Adrenal gland (tissue), 12 donors: Measurements from ENCODE around the gene TSPAN18. TPM values are rescaled to one million over a fixed set of nuclear protein-coding genes. Genes with fewer than 3 reads are reported as not detected.

Source experiments
- DNase-seq, 7 donors: peaks; one replicate each; pipeline ENCODE4 v3.0.0-alpha.2; 2019 to 2020
- H3K27ac ChIP-seq, 5 donors: fragments of 200-600 bp; sonication (generic) in 4 of 5; 1 replicate in 3 of 5; 2 replicates in 2 of 5; pipeline versions ENCODE4 v1.5.1 to v1.8.0; 2016 to 2020; ENCODE audit warnings: mild to moderate bottlenecking in 1 of 5
- H3K27me3 ChIP-seq: fragments of 200-600 bp; 2 replicates; pipeline ENCODE4 v1.8.0; 2021
- H3K36me3 ChIP-seq, 2 donors: fragments of 200-600 bp; replicated peaks in 1 of 2; 1 replicate in 1 of 2; 2 replicates in 1 of 2; pipeline versions ENCODE4 v1.5.1 to v1.8.0; 2018 to 2022
- H3K4me1 ChIP-seq, 2 donors: fragments of 200-600 bp; replicated peaks in 1 of 2; 1 replicate in 1 of 2; 2 replicates in 1 of 2; pipeline versions ENCODE4 v1.5.1 to v1.8.0; 2018 to 2021
- H3K4me3 ChIP-seq, 4 donors: fragments of 200-600 bp; sonication (generic) in 3 of 4; one replicate each; pipeline ENCODE4 v1.5.1; 2016 to 2018
- H3K9me3 ChIP-seq, 3 donors: fragments of 200-600 bp; sonication (generic) in 1 of 3; replicated peaks in 1 of 3; 1 replicate in 2 of 3; 2 replicates in 1 of 3; pipeline versions ENCODE4 v1.5.1 to v1.8.0; 2016 to 2021
- CTCF ChIP-seq, 6 experiments: fragments of 450-650 bp in 4 of 6; fragments of 200-600 bp in 2 of 6; sonication (generic) in 1 of 6; IDR thresholded peaks; 1 replicate in 5 of 6; 2 replicates in 1 of 6; pipeline versions ENCODE4 v1.5.1 to v1.8.0; 2016 to 2021; ENCODE audit warnings: antibody characterized with exemption in 6 of 6, mild to moderate bottlenecking in 2 of 6, moderate library complexity in 1 of 6
- POLR2A ChIP-seq, 2 donors: fragments of 450-650 bp; IDR thresholded peaks; one replicate each; pipeline ENCODE4 v1.6.1; 2017; ENCODE audit warnings: antibody characterized with exemption in 2 of 2, mild to moderate bottlenecking in 2 of 2, moderate library complexity in 1 of 2
- WGBS, 4 donors: extraction: QIAGEN DNeasy Blood & Tissue Kit in 2 of 4; methylation state at CpG; one replicate each; pipeline versions ENCODE4 v1.1.5 to v1.1.7; 2013 to 2017; 5-methylcytosine and 5-hydroxymethylcytosine counted together
- intact Hi-C, 2 donors: fragments of 100-400 bp; cut with DNase I; formaldehyde crosslinking; loops; one replicate each; pipeline versions ENCODE4 v1.14.1 to v1.15.0; 2022 to 2023
- polyA plus RNA-seq, 3 donors: library from polyadenylated mRNA; stranded (reverse); fragments of 200-250 nt in 2 of 3; fragments of 350-450 nt in 1 of 3; fragmentation: Illumina TruSeq in 1 of 3; extraction: RNeasy Lipid Tissue Mini Kit (QIAGEN cat#74804) in 1 of 3; gene quantifications; one replicate each; pipeline ENCODE4 v1.2.3, GENCODE V29; 2013 to 2014
- total RNA-seq, 9 donors: library from RNA; depleted of rRNA in 4 of 9; stranded (reverse); fragments of >200 nt in 4 of 9; fragments of 120-200 nt in 1 of 9; fragmentation: NEBNext Ultra II Directional in 1 of 9; extraction: Animal tissue kit (Norgen Biotek cat#: 25700) in 1 of 9; gene quantifications; one replicate each; pipeline versions ENCODE4 v1.1.0 to v1.2.4, GENCODE V29; 2013 to 2023
- donor health status: healthy with polysubstance abuse.
- donor health status: Bipolar disorder and iron deficiency.
- donor health status: DM: yes; HTN: yes; CAD: no.
- donor health status: DM: no; HTN: no; CAD: no.
- donor health status: DM: no; HTN: no; CAD: no.
- donor health status: DM: yes; HTN: yes; CAD: no.

The TSPAN18 gene
- total and polyA plus RNA-seq, 12 donors: 24.5 to 168 (median 58.4) TPM

- Histone ChIP-seq H3K4me1 (peaks cover 0 to 6% of the 10 kb centered on the region in 2 donors), H3K27ac (peak overlapping the region in 1 of 5 donors; percentile 16), H3K36me3 (no peaks in the 10 kb centered on the region), H3K4me3 (no peak overlapping the region), H3K27me3 (no peaks in the 10 kb centered on the region), H3K9me3 (no peaks in the 10 kb centered on the region)
- DNase-seq: no peak
- intact Hi-C loops: no loop called here
- no peak for TF ChIP-seq POLR2A (IDR thresholded peaks at IDR 0.05)
- no peak for TF ChIP-seq CTCF (IDR thresholded peaks at IDR 0.05)
- WGBS, 4 donors: 68 to 79% (median 70%) methylated on average over 14 of the region's 14 CpGs
Measured at GRCh38 chr11:44804449-44805437, 78.0 kb downstream of the TSPAN18 start.

GRCh38 chr11:44805596-44805995, 78.8 kb downstream of the TSPAN18 start:
- Histone ChIP-seq H3K27me3 (no peaks in the 10 kb centered on the region), H3K27ac (no peak overlapping the region), H3K4me1 (peaks cover 4 to 9% of the 10 kb centered on the region in 2 donors), H3K9me3 (no peaks in the 10 kb centered on the region), H3K36me3 (no peaks in the 10 kb centered on the region), H3K4me3 (no peak overlapping the region)
- 75 to 83% (median 80%) methylated on average over 6 of the region's 6 CpGs for WGBS, 4 donors
- intact Hi-C loops: no loop called here
- TF ChIP-seq POLR2A (IDR thresholded peaks at IDR 0.05) (no peak), CTCF (IDR thresholded peaks at IDR 0.05) (no peak)
- no peak for DNase-seq

GRCh38 chr11:44808053-44808753, 81.4 kb downstream of the TSPAN18 start:
- H3K4me1 ChIP-seq: peaks cover 21 to 25% of the 10 kb centered on the region in 2 donors
- H3K36me3 ChIP-seq: no peaks in the 10 kb centered on the region
- H3K9me3 ChIP-seq: no peaks in the 10 kb centered on the region
- H3K27ac ChIP-seq: no peak overlapping the region
- intact Hi-C loops: no loop called here
- TF ChIP-seq CTCF (IDR thresholded peaks at IDR 0.05) (no peak), POLR2A (IDR thresholded peaks at IDR 0.05) (no peak)
- no peak overlapping the region for H3K4me3 ChIP-seq
- WGBS, 4 donors: 75 to 82% (median 80%) methylated on average over 7 of the region's 7 CpGs
- DNase-seq: no peak
- H3K27me3 ChIP-seq: no peaks in the 10 kb centered on the region

GRCh38 chr11:44809283-44809682, 82.5 kb downstream of the TSPAN18 start:
- H3K4me1 ChIP-seq: peaks cover 26 to 35% of the 10 kb centered on the region in 2 donors
- H3K27ac ChIP-seq: no peak overlapping the region
- intact Hi-C loops: no loop called here
- DNase-seq: no peak
- no peaks in the 10 kb centered on the region for H3K9me3 ChIP-seq
- TF ChIP-seq CTCF (IDR thresholded peaks at IDR 0.05) (no peak), POLR2A (IDR thresholded peaks at IDR 0.05) (no peak)
- no peaks in the 10 kb centered on the region for H3K27me3 ChIP-seq
- H3K4me3 ChIP-seq: no peak overlapping the region
- 81 to 100% (median 82%) methylated on average over 5 to 6 of the region's 6 CpGs for WGBS, 4 donors
- H3K36me3 ChIP-seq: no peaks in the 10 kb centered on the region
